Stimulated activated CD8-positive, alpha-beta memory T cell treated with anti-CD3 and anti-CD28 coated beads, Interleukin-4, amount 100 ng/mL, for 24 hours (primary cell): Measurements from ENCODE around the gene CREB1.
A peak's percentile ranks its signal among the peaks of the same experiment; 100 is the strongest.

Source experiments
- DNase-seq: peaks from one replicate; pipeline ENCODE4 v3.0.0-alpha.2; 2020; ENCODE audit warnings: low read depth

The CREB1 gene

DNA sequence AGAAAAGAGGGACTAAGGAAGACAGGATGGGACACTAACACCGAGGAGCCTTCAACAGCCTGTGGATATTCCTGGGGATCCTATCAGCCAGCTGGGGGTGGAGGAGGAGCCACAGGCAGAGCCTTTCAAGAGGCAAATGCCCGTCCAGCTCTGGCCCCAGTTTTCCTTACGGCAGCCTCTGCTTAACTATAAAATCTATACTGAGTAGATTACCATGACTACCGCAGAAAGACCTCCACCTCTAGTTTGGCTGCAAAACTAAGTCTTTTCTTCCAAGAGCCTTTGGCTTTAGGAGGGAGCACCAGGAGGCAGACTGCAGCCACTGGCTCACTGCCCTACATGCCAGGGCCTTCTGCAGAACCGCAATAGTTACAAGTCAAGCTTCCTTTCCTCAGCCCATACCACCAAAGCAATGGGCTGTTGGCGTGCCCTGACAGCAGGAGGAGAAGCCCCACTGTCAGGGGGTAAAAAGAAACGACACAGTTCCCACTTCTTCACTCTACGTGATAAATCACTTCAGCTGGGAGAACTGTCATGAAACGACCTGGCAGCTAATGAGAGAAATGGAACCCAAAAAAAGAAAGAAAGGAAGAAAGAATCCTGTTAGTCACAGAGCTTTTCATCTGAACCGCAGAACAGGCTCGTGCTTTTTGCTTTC is 25.1 kb upstream of the CREB1 start:
- DNase-seq: no peak

- no peak for DNase-seq
These were observed 24.6 kb upstream of the CREB1 start for GRCh38 chr2:207505171-207505570.

GRCh38 chr2:207505728-207506127 is 24.0 kb upstream of the CREB1 start:
- no peak for DNase-seq

- no peak for DNase-seq
These were observed 23.3 kb upstream of the CREB1 start for GRCh38 chr2:207506426-207506825.

- no peak for DNase-seq
These were observed 19.6 kb upstream of the CREB1 start for GRCh38 chr2:207510148-207510547.

DNA sequence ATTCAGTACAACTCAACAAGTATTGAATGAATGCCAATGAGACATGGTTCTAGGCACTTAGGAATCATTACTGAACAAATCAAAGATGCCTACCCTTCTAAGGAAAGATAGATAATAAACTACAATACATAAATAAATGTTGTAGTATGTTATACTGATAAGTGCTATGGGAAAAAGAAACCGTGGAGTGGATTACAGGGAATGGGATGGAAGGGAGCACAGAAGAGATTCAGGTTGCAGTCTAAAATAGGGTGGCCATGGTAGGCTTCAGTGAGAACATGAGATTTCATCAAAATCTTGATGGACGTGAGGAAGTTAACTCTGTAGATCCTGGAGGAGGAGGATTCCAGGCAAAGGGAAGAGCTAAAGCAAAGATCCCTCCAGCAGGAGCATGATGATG is 17.9 kb upstream of the CREB1 start:
- DNase-seq: no peak

DNA sequence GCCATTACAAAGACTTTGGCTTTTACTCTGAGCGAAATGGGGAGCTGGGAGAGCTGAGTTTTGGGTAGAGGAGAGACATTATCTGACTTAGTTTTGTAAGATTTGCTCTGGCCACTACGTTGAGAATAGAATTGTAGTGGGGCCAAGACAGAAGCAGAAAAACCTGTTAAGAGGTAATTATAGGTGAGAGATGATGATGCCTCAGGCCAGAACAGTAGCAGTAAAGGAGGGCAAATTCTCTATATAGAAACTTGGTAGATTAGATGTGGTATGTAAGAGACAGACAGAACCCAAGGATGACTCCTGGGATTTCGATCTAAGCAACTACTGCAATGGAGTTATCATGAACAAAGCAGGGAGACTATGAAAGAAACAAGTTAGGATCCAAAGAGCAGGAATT is 17.4 kb upstream of the CREB1 start:
- no peak for DNase-seq

- no peak for DNase-seq
These were observed 16.1 kb upstream of the CREB1 start for GRCh38 chr2:207513551-207514257.

GRCh38 chr2:207514451-207514850 is 15.3 kb upstream of the CREB1 start:
- no peak for DNase-seq

- no peak for DNase-seq
These were observed 14.1 kb upstream of the CREB1 start for GRCh38 chr2:207515671-207516070.

DNA sequence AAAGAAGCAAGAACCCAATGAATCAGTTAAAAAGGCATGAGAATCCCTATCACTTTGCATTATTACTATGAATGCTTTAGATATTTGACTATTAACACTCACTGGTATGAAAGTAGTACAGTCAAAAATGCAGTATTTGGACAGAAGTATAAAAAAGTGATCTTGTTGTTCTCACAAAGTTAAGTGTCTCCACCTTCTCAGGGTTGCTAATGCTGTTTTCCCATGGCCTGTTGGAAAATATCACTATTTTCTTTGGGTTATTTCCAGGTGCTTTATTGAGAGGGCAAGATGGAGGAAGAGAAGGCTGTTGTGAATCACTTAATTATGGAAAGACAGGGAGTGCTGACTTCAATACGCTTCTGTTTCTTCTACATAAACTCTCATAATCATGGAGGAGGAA is 13.6 kb upstream of the CREB1 start:
- DNase-seq: no peak

DNA sequence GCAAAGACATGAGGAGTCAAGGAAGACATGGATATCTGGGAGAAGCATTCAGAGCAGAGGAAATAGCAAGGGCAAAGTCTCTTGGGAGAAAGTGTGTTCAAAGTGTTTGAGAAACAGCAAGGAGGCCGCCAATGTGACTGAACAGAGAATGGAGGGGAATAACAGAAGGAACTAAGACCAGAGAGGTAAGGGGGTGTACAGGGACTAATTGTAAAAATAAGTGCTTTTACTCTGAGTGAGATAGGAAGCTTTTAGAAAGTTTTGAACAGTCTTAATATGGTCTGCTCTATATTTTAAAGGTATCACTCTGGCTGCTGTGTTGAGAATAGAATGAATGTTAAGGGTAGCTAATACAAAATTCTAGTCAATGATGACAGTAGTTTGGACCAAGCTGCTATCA is 6.8 kb upstream of the CREB1 start:
- no peak for DNase-seq

DNA sequence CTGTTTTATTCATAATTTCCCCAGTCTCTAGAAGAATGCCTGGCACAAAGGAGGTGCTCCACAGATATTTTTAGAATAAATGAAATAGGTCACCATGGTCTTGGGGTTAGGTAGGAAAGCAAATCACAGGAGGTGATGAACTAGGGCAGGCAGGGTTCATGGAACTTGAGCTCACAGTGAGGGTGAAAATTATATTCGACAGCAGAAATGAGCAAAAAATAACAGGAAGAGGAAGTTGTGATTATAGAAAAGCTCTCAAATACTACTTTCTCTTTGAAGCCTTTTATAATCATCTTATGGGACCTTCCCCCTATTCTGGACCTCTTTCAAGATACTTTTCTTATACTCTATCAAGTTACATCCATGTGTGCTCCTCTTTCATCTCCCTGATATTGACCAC is 4.5 kb upstream of the CREB1 start:
- DNase-seq: no peak

DNA sequence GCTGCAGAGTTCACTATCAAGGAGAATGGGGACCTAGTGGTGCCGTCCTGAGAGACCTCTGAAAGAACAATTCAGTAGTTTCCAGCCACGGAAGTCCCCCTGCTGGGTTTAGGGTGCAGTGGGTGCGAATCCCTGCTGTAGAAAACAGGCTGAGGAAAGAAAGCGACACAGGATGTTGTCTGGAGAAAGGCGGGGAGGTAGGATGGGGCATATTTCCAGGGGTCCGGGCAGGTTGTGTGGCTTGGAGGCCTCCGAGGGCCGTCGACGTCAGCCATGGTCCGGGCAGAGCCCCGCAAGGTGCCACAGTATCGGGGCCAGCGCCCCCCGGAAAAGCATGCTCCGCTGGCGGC is 807 bp upstream of the CREB1 start:
- peak; percentile 44 for DNase-seq

GRCh38 chr2:207530160-207531031 is 634 bp downstream of the CREB1 start:
- DNase-seq: peak; percentile 37

DNA sequence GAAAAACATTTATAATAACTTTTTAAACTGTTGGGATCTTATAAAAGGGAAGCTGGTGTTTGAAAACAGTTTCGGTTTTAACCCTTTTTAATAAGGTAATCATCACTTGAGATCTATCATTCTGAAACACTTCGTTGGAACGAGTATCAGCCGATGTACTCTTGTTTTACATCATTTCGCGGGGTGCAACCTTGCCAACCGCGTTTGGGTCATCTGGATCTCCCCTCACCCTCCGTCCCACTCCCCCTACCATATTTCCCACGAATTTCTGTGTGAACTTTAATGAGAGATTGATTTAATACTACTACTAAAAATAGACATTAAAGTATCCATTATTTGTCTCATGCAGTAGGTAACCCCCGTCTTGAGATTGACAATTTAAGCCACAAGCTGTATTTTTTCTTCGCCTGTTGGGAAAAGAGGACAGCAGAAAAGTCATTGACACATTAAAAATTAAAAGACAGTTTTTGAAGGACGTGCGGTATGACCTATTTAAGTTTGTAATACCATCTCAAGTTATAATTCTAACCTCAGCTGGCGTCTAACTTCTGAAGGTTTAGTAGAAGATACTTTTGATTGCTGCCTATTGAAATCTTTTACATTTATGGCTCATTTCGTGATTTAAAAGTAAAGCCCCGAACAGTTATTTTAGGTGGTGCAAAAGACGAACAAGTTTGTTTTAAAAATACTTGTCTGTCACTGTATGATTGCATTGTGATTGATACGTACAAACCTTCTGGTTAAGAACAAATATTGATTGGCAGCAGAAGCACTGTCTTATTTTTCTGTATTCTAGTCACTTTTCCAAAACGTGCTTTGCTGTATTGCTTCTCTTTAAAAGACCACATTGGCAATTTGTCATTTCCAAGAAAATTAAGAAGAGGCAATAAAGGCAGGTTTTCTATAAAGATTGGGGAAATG is 1.5 kb downstream of the CREB1 start:
- DNase-seq: no peak

- DNase-seq: no peak
These were observed 2.9 kb downstream of the CREB1 start for GRCh38 chr2:207532676-207533075.

GRCh38 chr2:207533461-207534008 is 3.8 kb downstream of the CREB1 start:
- no peak for DNase-seq

- no peak for DNase-seq
These were observed 4.7 kb downstream of the CREB1 start for GRCh38 chr2:207534417-207534816.

GRCh38 chr2:207539470-207539869 is 9.7 kb downstream of the CREB1 start:
- no peak for DNase-seq

DNA sequence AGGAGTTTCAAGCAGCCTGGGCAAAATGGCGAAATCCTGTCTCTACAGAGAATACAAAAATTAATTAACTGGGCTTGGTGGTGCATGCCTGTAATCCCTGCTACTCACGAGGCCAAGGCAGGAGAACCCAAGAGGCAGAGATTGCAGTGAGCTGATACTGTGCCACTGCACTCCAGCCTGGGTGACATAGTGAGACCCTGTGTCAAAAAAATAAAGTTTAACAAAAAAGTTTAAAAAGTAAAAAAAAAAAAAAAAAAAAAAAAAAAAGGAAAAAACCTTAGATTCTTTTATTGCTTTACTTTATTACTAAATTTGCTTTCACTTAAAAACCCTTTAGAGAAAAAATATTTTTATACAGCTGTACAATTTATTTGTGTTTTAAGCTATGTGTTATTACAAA is 10.7 kb downstream of the CREB1 start:
- no peak for DNase-seq

- DNase-seq: no peak
These were observed 12.2 kb downstream of the CREB1 start for GRCh38 chr2:207541933-207542332.
